GM13976 (cell line): ENCODE data around the gene GDA.

Experiments
- DNase-seq: peaks from one replicate; pipeline ENCODE4 v3.0.0; 2012; ENCODE audit warnings: low spot score
- in situ Hi-C: fragments of 300-500 bp; cut with MboI; formaldehyde crosslinking; loops from one replicate; pipeline ENCODE4 v1.12.0; 2022; ENCODE audit warnings: low sequenced_read_pairs, mixed read lengths, inconsistent platforms; ENCODE audit not compliant: unreplicated experiment
- TF ChIP-seq, protein P1 (sequence below): IDR thresholded peaks from 2 replicates; pipeline ENCODE4 v1.5.1; 2012; ENCODE audit warnings: borderline replicate concordance, mild to moderate bottlenecking; ENCODE audit not compliant: insufficient read depth; ENCODE audit errors: extremely low read depth, missing control alignments, control extremely low read depth

Gene GDA

DNA sequence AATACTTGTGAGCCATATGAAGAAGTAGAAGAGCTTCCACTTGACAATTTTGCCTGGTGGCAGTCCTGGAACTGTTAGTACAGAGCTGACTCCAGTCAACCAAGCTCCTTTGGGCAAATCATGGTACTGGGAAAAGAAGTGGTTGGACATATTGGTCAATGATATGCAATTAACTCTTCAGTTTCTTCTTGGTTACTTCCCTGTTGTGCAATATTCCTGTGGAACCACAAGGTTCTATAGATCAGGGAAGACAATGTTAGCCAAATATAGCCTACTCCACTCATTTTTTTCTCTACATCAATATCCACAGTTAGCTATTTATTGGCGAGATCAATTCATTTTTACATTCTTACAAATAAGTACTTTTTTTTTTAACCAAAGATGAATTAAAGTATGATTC, 14.4 kb upstream of the GDA start:
- no peak for DNase-seq
- in situ Hi-C loops, result no loop called here
- TF ChIP-seq, protein P1, sequence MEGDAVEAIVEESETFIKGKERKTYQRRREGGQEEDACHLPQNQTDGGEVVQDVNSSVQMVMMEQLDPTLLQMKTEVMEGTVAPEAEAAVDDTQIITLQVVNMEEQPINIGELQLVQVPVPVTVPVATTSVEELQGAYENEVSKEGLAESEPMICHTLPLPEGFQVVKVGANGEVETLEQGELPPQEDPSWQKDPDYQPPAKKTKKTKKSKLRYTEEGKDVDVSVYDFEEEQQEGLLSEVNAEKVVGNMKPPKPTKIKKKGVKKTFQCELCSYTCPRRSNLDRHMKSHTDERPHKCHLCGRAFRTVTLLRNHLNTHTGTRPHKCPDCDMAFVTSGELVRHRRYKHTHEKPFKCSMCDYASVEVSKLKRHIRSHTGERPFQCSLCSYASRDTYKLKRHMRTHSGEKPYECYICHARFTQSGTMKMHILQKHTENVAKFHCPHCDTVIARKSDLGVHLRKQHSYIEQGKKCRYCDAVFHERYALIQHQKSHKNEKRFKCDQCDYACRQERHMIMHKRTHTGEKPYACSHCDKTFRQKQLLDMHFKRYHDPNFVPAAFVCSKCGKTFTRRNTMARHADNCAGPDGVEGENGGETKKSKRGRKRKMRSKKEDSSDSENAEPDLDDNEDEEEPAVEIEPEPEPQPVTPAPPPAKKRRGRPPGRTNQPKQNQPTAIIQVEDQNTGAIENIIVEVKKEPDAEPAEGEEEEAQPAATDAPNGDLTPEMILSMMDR, result no peak

DNA sequence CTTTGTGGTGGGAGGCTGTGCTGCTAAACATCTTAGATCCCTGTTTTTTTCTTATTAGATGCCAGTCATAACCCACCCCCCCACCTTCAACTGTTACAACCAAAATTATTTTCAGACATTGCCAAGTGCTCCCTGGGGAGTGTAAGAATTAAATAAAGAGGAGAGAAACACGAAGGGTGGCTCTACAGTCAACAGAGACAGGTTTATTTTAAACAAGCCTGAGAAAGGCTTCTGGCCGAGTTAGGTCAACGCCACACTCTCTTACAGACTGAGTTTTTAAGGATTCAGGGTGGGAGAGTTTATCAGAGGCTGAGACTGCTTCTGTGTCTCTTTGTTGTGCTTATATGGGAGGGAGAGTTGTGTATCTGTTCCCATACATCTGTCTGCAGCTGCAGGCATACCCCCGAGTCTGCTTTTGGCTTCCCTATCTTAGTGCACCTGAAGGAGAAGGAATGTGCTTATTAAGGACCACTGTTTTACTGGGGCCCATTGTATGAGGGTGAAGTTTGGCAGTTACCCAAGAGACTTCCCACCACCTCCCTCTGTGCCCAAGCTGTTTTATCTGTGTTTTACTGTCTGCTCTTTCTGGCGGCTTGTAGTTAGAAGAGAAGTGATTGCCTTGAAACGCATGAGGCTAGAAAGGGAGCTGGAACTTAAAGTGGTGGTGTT, 11.4 kb upstream of the GDA start:
- in situ Hi-C loops, result no loop called here
- TF ChIP-seq, protein P1, result no peak
- DNase-seq, result no peak

DNA sequence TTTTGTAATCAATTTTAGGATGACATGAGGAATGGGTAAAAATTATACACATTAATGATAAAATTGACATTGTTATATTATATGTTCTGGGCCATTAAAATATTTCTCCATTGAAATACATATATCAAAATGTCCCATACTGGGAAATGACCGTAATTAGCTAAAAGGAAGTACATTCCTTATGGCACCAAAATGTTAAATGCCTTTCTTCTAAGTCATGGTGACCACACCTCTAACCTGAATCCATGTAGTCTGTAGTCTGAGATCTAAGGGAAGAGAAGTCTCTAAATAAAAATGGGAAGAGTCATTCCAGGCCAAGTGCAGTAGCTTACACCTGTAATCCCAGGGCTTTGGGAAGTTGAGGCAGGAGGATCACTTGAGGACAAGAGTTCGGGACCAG, 10.0 kb upstream of the GDA start:
- in situ Hi-C loops, result no loop called here
- TF ChIP-seq, protein P1, result no peak

DNA sequence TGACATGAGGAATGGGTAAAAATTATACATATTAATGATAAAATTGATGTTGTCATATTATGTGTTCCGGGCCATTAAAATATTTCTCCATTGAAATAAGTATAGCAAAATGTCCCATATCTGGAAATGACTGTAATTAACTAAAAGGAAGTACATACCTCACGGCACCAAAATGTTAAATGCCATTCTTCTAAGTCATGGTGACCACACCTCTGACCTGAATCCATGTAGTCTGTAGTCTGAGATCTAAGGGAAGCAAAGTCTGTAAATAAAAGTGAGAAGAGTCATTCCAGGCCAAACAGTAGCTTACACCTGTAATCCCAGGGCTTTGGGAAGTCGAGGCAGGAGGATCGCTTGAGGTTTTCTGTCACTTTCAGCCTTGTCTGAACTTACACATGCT, 8.7 kb upstream of the GDA start:
- TF ChIP-seq, protein P1, result no peak
- no peak for DNase-seq
- in situ Hi-C loops, result no loop called here

More for the DNA sequence above, 10.0 kb upstream of the GDA start:
- no peak for DNase-seq

DNA sequence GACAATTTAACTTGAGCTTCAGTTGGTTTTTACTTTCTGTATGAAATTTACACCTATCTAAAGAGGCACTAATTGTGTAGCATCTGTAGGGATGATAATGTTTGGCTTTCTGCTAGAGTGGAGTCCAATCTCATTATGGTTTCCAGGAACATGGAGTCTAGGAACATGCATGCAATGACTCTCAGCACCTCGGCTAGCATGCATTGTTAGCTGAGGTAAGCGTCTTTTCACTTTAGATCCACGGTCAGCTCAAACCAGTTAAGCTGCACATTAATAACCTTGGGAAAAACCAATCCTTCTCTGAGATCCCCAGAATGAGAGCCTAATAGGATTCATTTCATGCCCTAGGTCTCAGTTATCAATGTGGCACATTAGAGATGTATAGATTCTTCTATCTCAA, 7.8 kb upstream of the GDA start:
- in situ Hi-C loops, result no loop called here
- TF ChIP-seq, protein P1, result no peak
- no peak for DNase-seq

DNA sequence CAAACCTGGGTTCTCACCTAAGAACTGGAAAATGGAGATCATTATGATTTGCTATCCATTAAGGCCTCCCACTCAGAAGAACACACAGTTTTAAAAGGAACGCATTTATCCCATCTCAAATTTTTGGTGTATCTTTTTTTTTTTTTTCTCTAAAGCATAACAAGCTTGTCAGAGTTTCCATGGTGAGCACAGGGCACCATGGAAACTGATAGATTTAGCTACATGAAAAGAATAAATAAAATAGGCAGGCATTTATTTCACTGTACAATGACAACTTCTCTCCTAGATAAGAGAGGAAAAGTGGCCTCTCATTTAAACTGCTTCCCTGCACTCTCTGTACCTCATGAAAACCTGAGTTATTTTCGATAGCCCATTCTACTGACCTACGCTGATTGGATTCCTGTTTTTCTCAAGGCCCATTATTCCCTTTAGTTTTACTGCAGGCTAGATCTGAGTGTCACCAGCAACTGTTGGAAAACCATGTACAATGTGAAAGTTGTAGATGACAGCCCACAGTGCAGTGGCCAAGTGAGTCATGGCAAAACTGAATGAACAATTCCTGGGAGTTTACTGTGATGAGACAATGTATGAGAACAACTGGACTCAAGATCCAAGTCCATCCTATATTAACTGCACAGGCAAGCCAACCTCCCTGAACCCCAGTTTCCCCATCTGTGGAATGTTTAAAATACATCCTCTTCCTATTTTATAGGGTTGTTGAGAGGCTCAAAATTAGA, 4.3 kb upstream of the GDA start:
- in situ Hi-C loops, result no loop called here
- TF ChIP-seq, protein P1, result no peak

More for the DNA sequence above, 4.3 kb upstream of the GDA start:
- no peak for DNase-seq
